Frontal cortex (tissue), 4 donors: Measurements from ENCODE around the gene SLC25A12. TPM values are rescaled to one million over a fixed set of nuclear protein-coding genes. Genes with fewer than 3 reads are reported as not detected.
"Not testable (repeated sequence)": the region's sequence is repeated elsewhere in the genome, so short reads cannot be mapped to it uniquely, and the experiment has no call there.

ENCODE experiments used
- DNase-seq, 2 donors: peaks; one replicate each; pipeline ENCODE4 v3.0.0; 2012; ENCODE audit warnings: low spot score in 2 of 2
- FAIRE-seq: peaks from 2 replicates; lab custom pipeline; 2012; peaks lifted over from hg19 to GRCh38; lab: Jason Lieb, UNC
- total RNA-seq: library from RNA; depleted of rRNA; stranded (reverse); fragments of >200 nt; gene quantifications from one replicate; pipeline ENCODE4 v1.2.3, GENCODE V29; 2014
- donor health status: control.
- donor health status: control.
- donor health status: control.

Gene SLC25A12
- total RNA-seq = 66.0 TPM

- FAIRE-seq (no peak), DNase-seq (peak; percentile 87)
These were observed at the start of gene SLC25A12 for GRCh38 chr2:171893824-171894611. SLC25A12 (minus strand) TSS chr2:171894244; CDS start chr2:171894214, 30 bp downstream.

GRCh38 chr2:171941316-171941699, 47.3 kb upstream of the SLC25A12 start:
- DNase-seq (no peak), FAIRE-seq (no peak)

GRCh38 chr2:171939743-171940071, 45.7 kb upstream of the SLC25A12 start:
- no peak for DNase-seq
- FAIRE-seq = no peak

GRCh38 chr2:171939058-171939742, 45.2 kb upstream of the SLC25A12 start:
- DNase-seq (no peak), FAIRE-seq (no peak)

- no peak for DNase-seq
- no peak for FAIRE-seq
These were observed 36.3 kb upstream of the SLC25A12 start for GRCh38 chr2:171930385-171930784.

GRCh38 chr2:171924170-171924942, 30.3 kb upstream of the SLC25A12 start:
- FAIRE-seq (no peak), DNase-seq (no peak)

GRCh38 chr2:171923206-171923605, 29.2 kb upstream of the SLC25A12 start:
- FAIRE-seq = no peak
- DNase-seq = no peak

GRCh38 chr2:171922230-171923022, 28.4 kb upstream of the SLC25A12 start, which contains the start of gene HAT1:
HAT1 (plus strand) TSS chr2:171922461; CDS start chr2:171922501, 40 bp downstream.
- peak; percentile 81 to 94 for DNase-seq
- FAIRE-seq = peak; percentile 53

- DNase-seq (no peak), FAIRE-seq (no peak)
These were observed 27.9 kb upstream of the SLC25A12 start for GRCh38 chr2:171921970-171922229.

GRCh38 chr2:171919453-171919852, 25.4 kb upstream of the SLC25A12 start:
- no peak for FAIRE-seq
- DNase-seq = no peak

GRCh38 chr2:171913517-171913916, 19.5 kb upstream of the SLC25A12 start:
- no peak for FAIRE-seq
- no peak for DNase-seq

- FAIRE-seq (no peak), DNase-seq (no peak)
These were observed 16.4 kb upstream of the SLC25A12 start for GRCh38 chr2:171910494-171910893.

GRCh38 chr2:171909266-171909665, 15.2 kb upstream of the SLC25A12 start:
- FAIRE-seq = no peak

GRCh38 chr2:171908235-171908634, 14.2 kb upstream of the SLC25A12 start:
- no peak for FAIRE-seq
- no peak for DNase-seq

More at GRCh38 chr2:171909266-171909665, 15.2 kb upstream of the SLC25A12 start:
- DNase-seq = no peak

- DNase-seq = no peak
- FAIRE-seq = peak; percentile 15
These were observed 8.9 kb upstream of the SLC25A12 start for GRCh38 chr2:171902840-171903420.

- DNase-seq, FAIRE-seq: not testable (repeated sequence)
These were observed 5.7 kb upstream of the SLC25A12 start for GRCh38 chr2:171899623-171900282.

- FAIRE-seq = no peak
- no peak for DNase-seq
These were observed 1.7 kb upstream of the SLC25A12 start for GRCh38 chr2:171895786-171896185.

- no peak for FAIRE-seq
- DNase-seq = no peak
These were observed 536 bp upstream of the SLC25A12 start for GRCh38 chr2:171894612-171894947.

GRCh38 chr2:171893196-171893823, 734 bp downstream of the SLC25A12 start:
- no peak for FAIRE-seq

More at GRCh38 chr2:171893196-171893823, 734 bp downstream of the SLC25A12 start:
- peak in 1 of 2 donors; percentile 29 for DNase-seq
